Activated CD4-positive, alpha-beta T cell treated with anti-CD3 and anti-CD28 coated beads for 4 hours (primary cell): Measurements from ENCODE around the gene SLC7A5.
"Not testable (repeated sequence)": the region's sequence is repeated elsewhere in the genome, so short reads cannot be mapped to it uniquely, and the experiment has no call there.

Experiments
- DNase-seq, 2 donors: peaks; one replicate each; pipeline ENCODE4 v3.0.0-alpha.2; 2020

Gene SLC7A5

DNA sequence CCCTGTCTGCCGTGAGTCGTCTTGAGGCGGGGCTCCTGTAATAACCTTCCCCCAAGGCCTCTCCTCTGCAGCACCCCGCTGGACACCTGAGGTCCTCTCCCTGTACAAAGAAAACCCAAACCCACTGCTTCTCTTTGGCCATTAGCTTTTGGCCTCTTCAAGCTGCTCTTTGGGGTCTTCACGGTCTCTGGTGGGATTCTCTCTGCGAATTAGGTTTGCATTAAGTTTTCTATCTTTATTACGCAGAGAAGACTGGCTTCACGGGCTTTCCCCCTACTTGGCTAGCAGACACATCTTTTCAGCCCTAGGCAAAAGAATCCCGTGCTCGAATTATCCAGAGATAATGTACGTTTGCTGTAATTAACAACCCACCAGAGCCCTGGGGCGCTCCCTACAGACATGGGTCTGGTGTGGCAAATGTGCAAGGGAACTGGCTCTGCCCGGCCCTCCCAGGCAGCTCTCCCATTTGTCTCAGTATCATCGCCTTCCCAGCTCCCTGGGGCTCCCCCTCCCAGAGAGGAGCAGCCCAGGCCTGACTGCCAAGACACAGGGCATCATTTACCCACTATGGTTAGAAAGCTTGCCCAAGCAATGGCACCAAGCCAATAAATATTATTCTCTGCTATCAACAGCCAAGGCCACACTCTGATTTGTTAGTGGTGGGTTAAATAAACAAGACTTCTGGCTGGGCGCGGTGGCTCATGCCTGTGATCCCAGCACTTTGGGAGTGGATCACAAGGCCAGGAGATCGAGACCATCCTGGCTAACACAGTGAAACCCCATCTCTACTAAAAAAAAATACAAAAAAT lies 78.8 kb downstream of the SLC7A5 start:
- DNase-seq, result no peak

- no peak for DNase-seq
Observed at GRCh38 chr16:87789437-87790291, 79.6 kb downstream of the SLC7A5 start.

DNA sequence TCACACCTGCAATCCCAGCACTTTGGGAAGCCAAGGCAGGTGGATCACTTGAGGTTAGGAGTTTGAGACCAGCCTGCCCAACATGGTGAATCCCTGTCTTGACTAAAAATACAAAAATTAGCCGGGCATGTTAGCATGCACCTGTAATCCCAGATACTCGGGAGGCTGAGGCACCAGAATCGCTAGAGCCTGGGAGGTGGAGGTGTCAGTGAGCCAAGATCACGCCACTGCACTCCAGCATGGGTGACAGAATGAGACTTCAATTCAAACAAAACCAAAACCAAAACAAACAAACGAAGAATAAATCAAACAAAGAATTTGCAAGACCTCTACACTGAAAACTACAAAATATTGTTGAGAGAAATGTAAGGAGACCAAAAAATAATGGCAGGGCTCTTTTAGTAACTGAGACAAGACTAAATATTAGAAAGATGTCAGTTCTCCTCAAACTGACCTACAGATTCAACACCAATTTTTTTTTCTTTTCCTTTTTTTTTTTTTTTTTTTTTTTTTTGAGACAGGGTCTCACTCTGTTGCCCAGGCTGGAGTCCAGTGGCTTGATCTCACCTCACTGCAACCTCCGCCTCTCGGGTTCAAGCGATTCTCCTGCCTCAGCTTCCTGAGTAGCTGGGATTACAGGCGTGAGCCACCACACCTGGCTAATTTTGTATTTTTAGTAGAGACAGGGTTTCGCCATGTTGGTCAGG lies 80.4 kb downstream of the SLC7A5 start:
- not testable (repeated sequence) for DNase-seq

- not testable (repeated sequence) for DNase-seq
Observed at GRCh38 chr16:87787451-87788091, 81.7 kb downstream of the SLC7A5 start.

- DNase-seq, result no peak
Observed at GRCh38 chr16:87784812-87785211, 84.5 kb downstream of the SLC7A5 start.

GRCh38 chr16:87782033-87782432 lies 87.3 kb downstream of the SLC7A5 start:
- DNase-seq, result no peak

DNA sequence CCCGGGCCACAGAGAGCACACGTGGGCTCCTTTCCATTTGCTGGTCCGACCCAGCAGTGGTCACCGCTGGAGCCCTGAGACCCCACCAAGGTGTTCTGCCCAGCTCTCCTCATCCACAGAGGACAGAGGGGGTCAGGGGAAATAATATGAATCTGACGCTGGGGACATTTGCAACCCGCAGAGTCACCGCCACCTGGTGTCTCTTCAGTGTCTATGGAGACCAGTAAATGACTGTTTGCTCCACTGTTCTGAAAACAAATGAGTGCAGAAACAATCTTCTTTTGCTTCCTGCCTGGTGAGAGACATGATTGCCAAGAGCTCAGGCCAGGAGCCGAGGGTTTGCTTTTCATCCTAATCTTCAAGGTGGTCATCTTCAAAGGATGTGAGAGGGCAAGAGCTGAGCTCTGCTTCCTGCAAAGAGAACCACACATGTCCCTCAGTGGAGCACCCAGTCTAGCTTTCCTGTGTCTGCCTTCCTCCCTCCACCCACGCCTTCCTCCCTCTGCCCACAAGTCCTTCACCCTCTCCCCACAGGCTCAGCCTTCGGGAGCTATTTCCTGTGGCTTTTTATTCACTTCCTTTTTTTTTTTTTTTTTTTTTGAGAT lies 88.8 kb downstream of the SLC7A5 start:
- peak; percentile 48 to 63 for DNase-seq
